ENCODE results near the gene LGALS12.

DNA sequence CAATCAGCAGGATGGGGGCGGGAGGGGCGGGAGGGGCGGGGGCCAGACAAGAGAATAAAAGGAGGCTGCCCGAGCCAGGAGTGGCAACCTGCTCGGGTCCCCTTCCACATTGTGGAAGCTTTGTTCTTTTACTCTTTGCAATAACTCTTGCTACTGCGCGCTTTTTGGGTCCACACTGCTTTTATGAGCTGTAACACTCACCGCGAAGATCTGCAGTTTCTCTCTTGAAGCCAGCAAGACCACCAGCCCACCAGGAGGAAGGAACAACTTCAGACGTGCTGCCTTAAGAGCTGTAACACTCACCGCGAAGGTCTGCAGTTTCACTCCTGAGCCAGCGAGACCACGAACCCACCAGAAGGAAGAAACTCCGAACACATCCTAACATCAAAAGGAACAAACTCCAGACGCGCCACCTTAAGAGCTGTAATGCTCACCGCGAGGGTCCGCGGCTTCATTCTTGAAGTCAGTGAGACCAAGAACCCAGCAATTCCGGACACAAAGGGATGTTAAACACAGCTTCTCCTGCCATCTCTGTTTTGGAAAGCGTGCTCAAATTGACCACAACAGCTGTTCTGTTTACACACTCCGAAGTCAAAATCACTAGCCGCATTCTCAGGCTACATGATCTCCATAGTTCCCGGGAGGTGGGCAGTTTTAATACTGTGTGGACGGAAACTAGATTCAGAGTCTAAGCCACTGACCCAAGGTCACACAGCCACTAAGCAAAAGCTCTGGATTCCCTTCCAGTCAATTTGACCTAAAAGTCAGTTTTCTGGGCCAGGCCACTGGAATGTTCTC, 45.4 kb downstream of the LGALS12 start:
- no peak for TF ChIP-seq EP300 (IDR thresholded peaks at IDR 0.05)
- no peak for TF ChIP-seq POLR2AphosphoS5 (IDR thresholded peaks at IDR 0.05)

Data from gastroesophageal sphincter (tissue), 2 donors.